CD4-positive, alpha-beta T cell treated with Interferon gamma for 1 hour (primary cell): ENCODE measurements around the gene CXCR6.

Experiments used
- DNase-seq: peaks from one replicate; pipeline ENCODE4 v3.0.0-alpha.2; 2020

CXCR6 gene

DNA sequence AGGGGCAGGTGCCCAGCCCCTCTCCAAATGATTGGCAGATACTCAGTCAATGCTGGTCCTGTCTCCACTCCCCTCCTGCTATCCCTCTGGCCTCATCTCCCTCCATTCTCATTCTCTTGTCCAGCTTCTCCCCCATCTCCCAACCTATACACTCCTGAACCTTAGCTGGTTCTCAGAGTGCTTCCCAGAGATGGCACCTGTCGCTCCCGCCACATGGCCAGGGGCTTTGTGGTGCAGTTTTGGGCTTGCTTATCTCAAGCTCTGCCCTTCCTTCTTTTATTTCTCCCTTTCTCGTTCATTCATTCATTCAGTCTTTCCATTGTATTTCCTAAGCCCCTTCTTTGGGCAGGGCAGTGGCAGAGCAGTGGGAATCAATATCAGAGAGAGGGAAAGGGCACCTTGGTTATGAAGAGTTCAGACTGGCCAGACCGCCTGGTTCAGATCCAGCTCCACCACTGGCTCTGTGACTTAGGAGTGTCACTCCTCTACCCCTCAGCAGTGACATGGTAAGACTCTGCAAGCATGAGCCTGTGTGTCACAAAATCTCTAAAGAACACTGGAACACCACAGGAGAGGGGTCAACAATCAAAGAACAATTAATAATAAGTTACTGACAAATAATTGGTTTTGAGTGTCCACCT lies 20.2 kb upstream of the CXCR6 start:
- no peak for DNase-seq

DNA sequence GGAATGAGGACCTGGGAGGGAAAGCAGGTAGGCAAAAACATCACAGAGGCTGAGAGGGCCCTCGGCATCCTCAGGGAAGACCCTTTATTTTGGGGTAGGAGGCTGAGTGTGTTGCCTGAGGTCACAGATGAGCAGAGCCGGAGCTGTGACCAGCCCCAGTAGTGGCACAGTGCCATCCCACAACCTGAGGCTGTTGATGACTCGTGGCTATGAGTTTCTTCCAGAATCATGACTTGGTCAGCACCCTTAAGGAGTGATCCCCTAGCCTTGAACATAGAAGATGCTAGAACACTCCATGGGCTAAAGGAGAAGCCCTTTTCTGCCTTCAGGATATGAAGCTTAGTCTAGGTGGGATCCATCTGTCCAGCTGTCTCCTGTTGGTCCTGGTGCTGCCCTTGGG lies 19.5 kb upstream of the CXCR6 start:
- no peak for DNase-seq

DNA sequence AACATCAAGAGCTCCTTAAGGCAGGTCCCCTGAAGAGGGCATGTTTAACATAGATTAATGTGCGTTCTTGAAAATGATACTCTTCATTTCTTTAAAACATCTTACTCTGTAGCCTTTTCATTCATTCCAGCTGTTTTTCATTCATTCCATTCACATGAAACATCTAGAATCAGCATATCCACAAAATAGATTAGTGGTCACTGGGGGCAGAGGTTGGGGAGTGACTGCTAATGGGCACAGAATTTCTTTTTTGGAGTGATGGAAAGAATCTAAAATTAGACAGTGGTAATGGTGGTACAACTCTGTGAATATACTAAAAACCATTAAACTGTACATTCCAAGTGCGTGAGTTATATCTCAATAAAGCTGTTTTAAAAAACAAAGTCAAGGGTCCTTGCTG lies 15.4 kb upstream of the CXCR6 start:
- no peak for DNase-seq

DNA sequence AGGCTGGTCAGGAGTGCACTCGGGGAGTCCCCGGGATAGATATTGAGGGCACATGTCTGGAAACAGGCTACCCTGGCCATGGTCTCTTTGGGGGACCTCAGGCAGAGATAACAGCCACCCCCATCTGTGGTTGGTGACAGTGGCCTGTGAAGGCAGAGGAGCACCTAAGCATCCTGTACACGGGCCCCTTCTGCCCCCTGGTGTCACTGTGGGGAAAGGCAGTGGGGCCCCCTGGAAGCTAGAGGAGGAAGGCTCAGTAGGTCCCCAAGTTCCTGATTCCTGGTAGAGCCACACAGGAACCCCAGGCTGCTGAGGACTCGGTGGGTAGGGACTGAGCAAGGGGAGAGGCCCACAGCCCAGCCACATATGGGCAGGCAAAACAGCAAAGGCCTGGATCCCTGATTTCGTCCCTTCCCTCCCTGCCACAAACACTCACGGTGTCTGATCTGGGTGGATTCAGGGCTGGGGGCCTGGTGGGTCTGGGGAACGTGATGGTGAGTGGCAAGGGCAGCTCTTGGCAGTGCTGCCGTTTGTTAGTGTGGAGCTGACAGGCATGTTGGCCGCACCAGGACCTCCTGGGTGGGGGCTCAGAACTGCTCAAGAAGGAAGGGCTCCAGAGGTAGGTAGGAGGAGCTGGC lies 14.1 kb upstream of the CXCR6 start:
- DNase-seq, result peak; percentile 57

DNA sequence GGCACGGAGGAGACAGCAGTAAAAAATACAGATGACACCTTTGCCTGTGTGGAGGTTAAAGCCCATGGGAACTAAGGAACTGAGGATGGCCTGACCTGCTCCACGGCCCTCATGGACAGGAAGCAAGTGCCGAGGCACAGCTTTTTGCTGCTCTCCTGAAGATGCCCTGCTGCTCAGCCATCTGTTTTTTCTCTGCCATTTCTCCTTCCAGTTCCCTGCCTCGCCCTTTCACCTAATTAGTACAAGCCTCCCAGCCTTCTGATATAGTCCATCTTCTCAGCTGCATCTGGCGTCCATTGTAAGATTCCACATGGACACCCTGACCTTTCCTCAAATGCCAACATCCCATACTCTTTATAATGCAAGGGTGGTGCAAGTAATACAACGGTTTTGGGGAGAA lies 11.8 kb upstream of the CXCR6 start:
- DNase-seq, result no peak

DNA sequence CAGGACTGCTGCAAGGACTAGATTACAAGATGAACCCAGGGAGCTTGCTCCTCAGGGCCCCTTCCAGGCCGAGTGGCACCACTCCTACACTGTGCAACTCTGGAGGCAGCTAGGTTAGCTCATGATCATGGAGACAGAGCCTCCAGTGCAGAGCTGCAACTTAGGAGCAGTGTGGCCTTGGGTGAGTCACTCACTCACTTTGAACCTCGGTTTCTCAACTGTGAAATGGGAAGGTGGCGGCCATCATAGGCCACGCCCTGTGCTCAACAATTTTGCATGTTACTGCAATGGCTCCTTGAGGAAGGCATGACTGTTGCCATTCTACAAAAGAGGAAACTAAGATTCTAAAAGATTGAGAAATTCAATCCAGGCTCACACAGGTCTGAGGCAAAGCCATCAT lies 11.2 kb upstream of the CXCR6 start:
- peak; percentile 44 for DNase-seq

DNA sequence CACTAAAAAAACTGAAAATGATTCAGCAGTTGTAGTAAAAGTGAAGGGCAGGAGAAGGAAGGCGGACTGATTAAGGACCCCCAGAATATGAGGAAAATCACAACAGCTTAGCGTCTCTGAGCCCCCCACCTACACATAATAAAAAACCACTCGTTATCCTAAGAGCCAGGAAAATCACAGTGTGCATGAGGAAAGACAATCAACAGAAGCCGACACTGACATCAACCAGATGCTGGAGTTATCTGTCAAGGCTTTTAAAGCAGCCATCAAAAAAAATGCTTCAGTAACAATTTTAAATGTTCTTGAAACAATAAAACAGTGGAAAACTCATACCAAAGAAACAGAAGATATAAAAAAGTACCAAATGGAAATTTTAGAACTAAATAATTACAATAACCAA lies 9.7 kb upstream of the CXCR6 start:
- no peak for DNase-seq

DNA sequence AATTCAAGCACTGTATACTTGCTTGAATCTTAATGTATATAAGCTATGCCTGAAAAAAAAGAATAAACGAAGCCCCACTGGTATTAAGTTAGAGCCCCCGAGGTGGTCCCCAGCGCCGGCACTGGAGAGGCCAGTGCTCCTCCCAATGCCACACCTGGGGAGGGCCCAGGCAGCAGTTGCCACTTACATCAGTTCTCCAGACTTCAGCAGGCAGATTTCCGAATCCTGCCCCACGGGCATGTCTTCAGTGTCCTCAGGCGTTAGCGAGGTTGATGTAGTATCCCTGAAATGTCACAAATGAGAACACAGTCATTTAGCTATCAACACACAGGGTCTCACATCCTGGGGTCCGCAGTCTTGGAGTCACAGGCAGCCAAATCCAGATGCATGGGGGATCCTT lies 7.0 kb upstream of the CXCR6 start:
- DNase-seq, result no peak

DNA sequence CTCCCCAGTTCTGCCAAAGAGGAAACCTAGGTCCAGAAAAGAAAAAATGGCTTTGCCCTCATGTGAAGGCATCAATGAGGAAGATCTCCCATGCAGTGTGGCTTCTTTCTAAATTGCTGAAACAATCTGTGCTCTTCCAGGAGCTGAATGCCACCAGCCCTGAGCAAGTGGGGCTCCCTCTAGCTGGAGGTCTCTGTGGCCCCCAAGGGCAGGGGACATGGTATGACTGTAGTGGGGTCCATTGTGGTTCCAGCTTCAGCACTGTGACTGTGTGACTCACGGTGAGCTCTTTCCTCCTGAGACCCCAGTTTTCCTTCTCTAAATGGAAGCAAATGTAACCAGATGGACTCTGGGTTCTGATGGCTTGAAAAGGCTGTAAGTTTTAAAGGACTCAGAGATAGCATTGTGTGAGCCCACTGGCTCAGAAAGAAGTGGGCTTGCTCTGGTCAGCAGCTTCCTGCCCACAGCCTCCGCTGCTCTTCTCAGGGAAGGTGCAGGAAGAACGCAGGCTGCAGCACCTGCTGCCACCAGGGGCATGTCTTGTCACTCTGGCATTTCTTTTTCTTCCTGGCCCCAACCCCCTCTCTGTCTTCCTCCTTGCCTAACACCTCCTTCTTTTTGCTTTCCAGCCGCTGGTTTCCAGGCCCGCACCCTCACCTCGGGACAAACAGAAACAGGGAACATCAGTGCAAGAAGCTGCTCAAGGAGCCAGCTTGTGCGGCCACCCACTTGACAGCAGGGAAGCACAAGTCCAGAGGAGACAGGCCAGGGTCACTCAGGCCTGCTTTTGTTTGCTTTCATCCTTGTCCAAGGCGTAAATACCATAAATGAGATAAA lies 5.8 kb upstream of the CXCR6 start:
- no peak for DNase-seq

DNA sequence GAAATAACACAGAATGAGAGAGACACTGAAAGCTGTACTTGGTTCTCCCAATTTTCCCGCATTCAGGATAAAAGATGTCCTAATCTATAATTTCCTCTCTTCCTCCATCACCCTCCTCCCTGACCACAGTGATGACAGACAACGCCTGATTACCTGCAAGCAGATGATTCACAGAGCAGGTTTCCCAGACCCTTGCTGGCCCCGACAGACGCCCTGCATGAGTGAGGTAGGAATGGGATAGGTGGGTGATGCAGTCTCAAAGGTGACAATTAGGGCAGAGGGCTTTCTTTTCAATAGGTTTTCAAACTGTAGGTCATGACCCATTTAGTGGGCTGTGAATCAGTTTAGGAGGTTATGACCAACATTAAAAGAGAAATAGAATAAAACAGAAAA lies 5.2 kb upstream of the CXCR6 start:
- DNase-seq, result no peak

DNA sequence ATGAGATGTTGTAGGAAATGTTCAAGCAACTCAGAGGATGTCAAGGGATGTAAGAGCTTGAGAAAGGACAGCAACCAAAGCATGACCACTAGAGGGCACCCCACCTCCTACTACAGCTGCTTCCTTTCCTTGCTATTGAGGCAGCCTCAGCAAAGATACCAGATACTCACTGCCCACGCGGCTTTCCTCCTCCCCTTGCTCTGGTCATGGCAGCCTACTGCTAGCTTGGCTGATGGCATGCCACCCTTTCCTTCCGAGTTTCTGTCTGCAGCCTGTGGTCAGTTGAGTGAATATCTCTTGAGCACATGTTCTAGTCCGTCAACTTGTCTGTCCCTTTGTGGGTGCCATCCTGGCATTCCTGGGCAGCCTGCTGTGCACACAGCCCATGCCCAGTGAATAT lies 4.4 kb upstream of the CXCR6 start:
- peak; percentile 77 for DNase-seq

DNA sequence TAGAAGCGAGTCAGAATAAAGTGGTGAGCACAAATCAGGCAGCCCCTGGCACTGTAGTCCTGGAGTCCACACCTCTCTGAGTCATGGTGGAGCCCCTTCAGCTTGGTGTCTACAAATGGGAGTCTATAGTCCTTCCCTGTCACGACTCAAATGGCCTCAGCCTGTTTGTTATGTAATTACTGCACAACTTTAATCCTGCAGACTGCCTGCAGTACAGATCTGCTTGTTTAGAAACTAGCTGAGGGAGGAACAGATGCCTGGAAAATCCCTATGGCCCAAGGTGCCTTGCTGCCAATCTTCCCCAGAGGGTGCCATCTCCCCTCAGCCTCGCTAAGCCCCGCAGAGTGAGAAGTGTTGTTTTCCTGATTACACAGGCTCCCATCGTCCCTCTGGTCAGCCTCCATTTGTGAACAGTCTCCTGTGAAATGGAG lies 3.9 kb upstream of the CXCR6 start:
- DNase-seq, result no peak

DNA sequence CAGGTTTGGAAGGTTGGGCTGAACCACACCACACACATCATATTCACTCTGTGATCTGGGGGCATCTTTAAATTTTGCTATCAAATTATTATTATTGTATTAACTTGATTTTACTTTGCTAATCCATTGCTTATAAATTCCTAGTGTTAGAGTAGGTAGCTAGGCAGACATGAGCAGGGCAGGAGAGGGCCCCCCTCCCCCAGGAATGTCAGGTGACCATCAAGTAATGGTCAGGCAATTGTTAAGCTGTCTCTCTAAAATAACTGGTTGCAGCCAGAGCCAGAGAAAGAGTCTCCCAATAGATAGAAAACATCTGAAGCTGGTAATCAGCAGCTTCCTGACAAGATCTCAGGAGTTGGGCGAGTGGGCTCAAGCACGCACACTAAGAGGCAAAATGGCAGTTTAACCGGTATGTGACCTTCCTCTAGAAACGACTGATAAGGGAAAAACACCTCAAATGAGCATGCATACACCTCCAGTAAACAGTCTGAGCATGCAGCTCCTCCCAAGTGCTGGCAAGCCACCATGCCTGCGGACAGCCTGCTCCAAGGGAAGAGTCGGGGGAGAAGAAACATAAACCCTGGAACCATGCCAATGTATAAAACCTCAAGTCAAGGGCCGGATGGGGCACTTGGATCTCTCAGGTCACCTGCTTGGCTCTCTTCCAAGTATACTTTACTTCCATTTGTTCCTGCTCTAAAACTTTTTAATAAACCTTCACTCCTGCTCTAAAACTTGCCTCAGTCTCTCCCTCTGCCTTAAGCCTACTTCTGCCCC lies 3.1 kb upstream of the CXCR6 start:
- no peak for DNase-seq

DNA sequence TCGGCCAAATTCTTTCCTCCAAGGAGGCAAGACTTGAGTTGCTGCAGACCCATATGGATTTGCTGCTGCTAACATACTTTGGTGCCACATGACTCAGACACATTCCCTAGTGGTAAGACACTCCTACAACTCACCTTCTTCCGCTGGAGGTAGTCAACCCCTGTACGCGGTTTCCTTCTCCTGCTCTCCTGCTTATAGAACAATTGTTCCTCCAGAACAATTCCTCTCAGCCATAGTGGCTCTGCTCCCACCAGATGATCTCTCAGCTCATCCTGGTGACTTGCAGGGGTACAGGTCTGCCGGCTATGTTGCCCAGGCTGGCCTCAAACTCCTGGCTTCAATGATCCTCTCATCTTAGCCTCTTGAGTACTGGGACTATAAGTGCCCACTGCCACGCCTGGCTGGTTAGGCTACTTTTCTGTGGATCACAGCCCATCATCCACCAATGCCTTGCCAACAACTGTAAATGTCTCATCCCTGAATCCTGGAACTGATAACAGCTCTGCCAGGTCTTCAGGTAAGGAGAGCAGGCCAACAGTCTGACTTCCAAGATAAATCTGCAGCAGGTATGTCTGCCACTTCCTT lies 2.4 kb upstream of the CXCR6 start:
- DNase-seq, result no peak

DNA sequence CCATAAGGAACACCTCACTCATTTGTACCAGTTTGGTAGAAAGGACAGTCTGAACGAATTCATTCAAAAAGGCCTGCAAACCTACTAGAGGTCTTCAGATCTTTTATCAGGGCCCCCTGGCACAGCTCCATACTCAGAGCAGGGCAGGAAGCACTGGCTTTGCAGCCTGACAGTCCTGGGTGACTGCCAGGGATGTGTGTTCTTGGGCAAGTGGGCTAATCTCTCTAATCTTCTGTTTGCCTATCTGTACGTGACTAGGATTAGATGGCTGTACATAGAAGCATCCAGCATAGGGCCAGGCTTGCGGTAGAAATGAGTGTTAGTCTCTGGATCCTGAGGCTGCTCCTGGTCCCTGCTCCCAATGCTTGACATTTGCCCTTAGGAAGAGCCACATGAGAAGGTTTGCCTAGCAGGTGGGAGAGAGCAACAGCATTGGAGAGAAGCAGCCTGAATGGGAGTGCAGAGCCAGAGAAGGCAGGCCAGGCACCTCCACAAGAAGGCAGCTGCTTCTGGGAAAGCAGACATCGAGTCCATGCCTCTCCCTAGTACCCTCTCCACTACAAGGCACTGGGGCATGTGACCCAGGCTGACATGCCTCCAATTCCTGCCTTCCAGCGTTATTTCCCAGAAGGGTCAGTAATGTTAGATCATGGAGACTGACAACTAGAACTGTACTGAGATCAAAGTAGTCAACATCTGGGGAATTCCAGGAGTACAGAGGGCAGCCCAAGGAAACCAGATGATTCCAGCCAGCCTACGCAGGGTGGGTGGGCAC lies 1.0 kb upstream of the CXCR6 start:
- no peak for DNase-seq

DNA sequence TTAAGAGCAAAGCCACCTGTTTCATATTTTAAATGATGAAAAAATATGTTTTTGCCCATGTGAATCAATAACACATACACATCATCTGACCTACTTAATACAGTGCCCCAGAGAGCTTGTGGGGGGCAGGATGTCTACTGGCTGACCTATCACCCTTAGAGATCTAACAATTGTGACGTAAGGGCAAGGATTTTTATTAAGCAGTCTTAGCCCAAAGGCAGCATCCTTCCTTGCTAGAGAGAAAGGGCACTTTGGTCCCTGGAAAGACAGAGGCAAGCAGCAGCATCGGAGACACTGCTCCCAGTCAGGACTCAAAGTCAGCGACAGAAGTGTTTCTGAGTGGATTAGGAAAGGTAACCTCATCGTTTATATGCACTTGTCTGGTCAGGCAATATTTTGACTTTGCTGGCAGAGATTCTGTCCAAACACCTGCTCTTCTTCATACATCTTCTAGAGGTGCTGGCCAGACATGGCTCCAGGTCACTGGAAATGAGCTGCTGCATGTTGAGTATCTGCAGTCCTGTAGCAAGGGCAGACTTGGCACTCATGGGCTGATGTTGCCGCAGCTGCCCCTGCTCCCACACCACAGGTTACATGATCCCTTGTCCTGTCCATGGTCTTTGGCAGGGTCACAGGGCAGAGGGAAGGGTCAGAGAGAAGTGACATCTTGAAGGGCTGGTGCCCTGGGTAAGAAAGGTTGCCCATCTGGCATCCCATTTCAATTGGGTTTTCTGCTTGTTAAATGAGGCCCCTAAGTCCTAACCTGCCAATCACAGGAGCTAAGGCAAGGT lies 1.8 kb downstream of the CXCR6 start:
- peak; percentile 19 for DNase-seq

DNA sequence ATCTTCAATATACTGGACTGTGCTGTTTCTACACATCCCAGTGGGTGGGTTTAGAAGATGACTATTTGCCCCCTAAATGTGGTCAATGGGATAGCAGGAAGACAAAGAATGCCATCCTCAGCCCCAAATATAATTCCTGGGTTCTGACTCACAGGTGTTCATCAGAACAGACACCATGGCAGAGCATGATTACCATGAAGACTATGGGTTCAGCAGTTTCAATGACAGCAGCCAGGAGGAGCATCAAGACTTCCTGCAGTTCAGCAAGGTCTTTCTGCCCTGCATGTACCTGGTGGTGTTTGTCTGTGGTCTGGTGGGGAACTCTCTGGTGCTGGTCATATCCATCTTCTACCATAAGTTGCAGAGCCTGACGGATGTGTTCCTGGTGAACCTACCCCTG lies 3.0 kb downstream of the CXCR6 start:
- DNase-seq, result no peak

DNA sequence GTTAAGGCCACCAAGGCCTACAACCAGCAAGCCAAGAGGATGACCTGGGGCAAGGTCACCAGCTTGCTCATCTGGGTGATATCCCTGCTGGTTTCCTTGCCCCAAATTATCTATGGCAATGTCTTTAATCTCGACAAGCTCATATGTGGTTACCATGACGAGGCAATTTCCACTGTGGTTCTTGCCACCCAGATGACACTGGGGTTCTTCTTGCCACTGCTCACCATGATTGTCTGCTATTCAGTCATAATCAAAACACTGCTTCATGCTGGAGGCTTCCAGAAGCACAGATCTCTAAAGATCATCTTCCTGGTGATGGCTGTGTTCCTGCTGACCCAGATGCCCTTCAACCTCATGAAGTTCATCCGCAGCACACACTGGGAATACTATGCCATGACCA lies 3.6 kb downstream of the CXCR6 start:
- DNase-seq, result no peak

DNA sequence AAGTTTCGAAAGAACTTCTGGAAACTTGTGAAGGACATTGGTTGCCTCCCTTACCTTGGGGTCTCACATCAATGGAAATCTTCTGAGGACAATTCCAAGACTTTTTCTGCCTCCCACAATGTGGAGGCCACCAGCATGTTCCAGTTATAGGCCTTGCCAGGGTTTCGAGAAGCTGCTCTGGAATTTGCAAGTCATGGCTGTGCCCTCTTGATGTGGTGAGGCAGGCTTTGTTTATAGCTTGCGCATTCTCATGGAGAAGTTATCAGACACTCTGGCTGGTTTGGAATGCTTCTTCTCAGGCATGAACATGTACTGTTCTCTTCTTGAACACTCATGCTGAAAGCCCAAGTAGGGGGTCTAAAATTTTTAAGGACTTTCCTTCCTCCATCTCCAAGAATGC lies 4.1 kb downstream of the CXCR6 start:
- no peak for DNase-seq

DNA sequence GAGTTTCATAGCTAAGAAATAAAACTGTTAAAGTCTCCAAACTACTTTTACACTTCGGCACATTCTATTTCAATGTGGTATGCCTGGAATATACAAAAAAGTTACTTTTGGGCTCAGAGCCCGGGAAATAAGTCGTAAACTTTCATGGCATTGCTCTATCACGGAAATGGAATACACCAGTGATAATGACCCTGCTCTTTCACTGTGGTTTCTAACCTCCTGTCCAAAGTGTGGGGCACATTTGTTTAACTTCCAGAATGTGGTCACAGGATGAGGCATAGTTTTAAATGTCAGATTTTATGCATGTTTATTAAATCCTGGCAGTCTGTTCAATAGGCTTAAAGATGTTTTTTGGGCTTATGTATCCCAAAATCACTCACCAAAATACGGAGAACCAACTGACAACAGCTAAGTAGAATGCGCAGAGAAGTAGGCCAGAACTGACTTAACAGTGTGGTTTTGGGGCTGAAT lies 5.1 kb downstream of the CXCR6 start:
- no peak for DNase-seq

DNA sequence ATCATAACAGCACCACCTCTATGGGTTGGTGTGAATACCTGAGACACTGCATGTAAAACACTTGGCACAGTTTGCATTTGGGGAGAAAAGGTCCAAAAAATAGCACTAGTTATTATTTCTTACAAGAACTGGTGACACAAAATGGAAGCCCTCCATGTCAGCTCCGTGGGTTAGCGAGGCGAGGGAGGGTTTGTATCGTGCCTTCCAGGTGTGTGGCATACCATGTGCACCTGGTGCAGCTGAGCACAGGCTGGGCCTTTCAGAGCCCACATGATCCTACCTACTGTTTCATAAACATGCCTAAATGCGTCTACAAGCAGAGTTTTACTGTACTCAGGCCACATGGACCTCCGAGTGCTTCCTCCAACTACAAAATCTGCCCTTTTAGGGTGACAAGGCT lies 5.6 kb downstream of the CXCR6 start:
- no peak for DNase-seq
